Measurements from ENCODE around the gene DYNLL1.

Gene DYNLL1

GRCh38 chr12:120536064-120536791 lies 40.3 kb downstream of the DYNLL1 start:
- peak overlapping the region; percentile 88 to 100 (median 96) for H3K4me3 ChIP-seq
- peak overlapping the region in 4 of 11 experiments; percentile 8 to 95 (median 92); a peak in 4 of 22 replicates for H3K27ac ChIP-seq
- peaks cover 25 to 55% (median 51%) of the 10 kb centered on the region in 11 experiments for H3K36me3 ChIP-seq
- H3K4me1 ChIP-seq, result peaks cover 38 to 55% (median 44%) of the 10 kb centered on the region in 10 experiments
- TF ChIP-seq Cebpa-rat (IDR thresholded peaks at IDR 0.05), result no peak
- H3K9ac ChIP-seq, result peak overlapping the region; percentile 95 to 99 (median 96); a peak in 21 of 22 replicates
- H3K9me3 ChIP-seq (replicated peaks in 1 of 11), result no peaks in the 10 kb centered on the region
- H4K20me1 ChIP-seq, result peaks cover 61 to 69% (median 67%) of the 10 kb centered on the region in 11 experiments
- no peaks in the 10 kb centered on the region for H3K27me3 ChIP-seq
- H3K4me2 ChIP-seq, result peak overlapping the region; percentile 85 to 98 (median 92)

- Histone ChIP-seq H3K27me3 (no peaks in the 10 kb centered on the region), H3K4me2 (peak overlapping the region; percentile 85 to 98 (median 92)), H4K20me1 (peaks cover 77 to 85% (median 83%) of the 10 kb centered on the region in 11 experiments), H3K36me3 (peaks cover 41 to 71% (median 66%) of the 10 kb centered on the region in 11 experiments), H3K4me1 (peaks cover 38 to 60% (median 44%) of the 10 kb centered on the region in 10 experiments), H3K9ac (peak overlapping the region in 9 of 11 experiments; percentile 1 to 99 (median 48); a peak in 9 of 22 replicates), H3K9me3 (replicated peaks in 1 of 11) (no peaks in the 10 kb centered on the region), H3K27ac (no peak overlapping the region), H3K4me3 (peak overlapping the region in 4 of 10 experiments; percentile 17 to 100 (median 98); a peak in 3 of 20 replicates)
- TF ChIP-seq Cebpa-rat (IDR thresholded peaks at IDR 0.05), result no peak
These were observed 41.9 kb downstream of the DYNLL1 start for GRCh38 chr12:120537856-120538220.

- H3K36me3 ChIP-seq, result peaks cover 48 to 78% (median 70%) of the 10 kb centered on the region in 11 experiments
- H3K4me2 ChIP-seq, result peak overlapping the region; percentile 85 to 98 (median 92)
- H3K27ac ChIP-seq, result peak overlapping the region in 6 of 11 experiments; percentile 18 to 40 (median 32); a peak in 9 of 22 replicates
- H3K4me3 ChIP-seq, result peak overlapping the region in 4 of 10 experiments; percentile 17 to 98 (median 26); a peak in 5 of 20 replicates
- peaks cover 84 to 92% (median 89%) of the 10 kb centered on the region in 11 experiments for H4K20me1 ChIP-seq
- TF ChIP-seq Cebpa-rat (IDR thresholded peaks at IDR 0.05), result no peak
- H3K4me1 ChIP-seq, result peaks cover 38 to 64% (median 44%) of the 10 kb centered on the region in 10 experiments
- peak overlapping the region in 9 of 11 experiments; percentile 1 to 99 (median 50); a peak in 13 of 22 replicates for H3K9ac ChIP-seq
- H3K27me3 ChIP-seq, result no peaks in the 10 kb centered on the region
- no peaks in the 10 kb centered on the region for H3K9me3 ChIP-seq (replicated peaks in 1 of 11)
These were observed 42.6 kb downstream of the DYNLL1 start for GRCh38 chr12:120538281-120539156.

- Histone ChIP-seq H3K27me3 (no peaks in the 10 kb centered on the region), H3K36me3 (peaks cover 56 to 86% (median 77%) of the 10 kb centered on the region in 11 experiments), H3K4me3 (no peak overlapping the region), H3K4me2 (peak overlapping the region in 5 of 11 experiments; percentile 86 to 98 (median 93); a peak in 9 of 22 replicates), H3K4me1 (peaks cover 38 to 65% (median 46%) of the 10 kb centered on the region in 10 experiments), H4K20me1 (peaks cover 91 to 100% (median 97%) of the 10 kb centered on the region in 11 experiments), H3K27ac (no peak overlapping the region), H3K9ac (no peak overlapping the region; a peak in 1 of 22 replicates), H3K9me3 (replicated peaks in 1 of 11) (no peaks in the 10 kb centered on the region)
- TF ChIP-seq Cebpa-rat (IDR thresholded peaks at IDR 0.05), result no peak
These were observed 43.4 kb downstream of the DYNLL1 start for GRCh38 chr12:120539303-120539702.

- peaks cover 99 to 100% (median 100%) of the 10 kb centered on the region in 11 experiments for H4K20me1 ChIP-seq
- H3K4me3 ChIP-seq, result no peak overlapping the region
- peak overlapping the region in 3 of 11 experiments; percentile 11 to 98 (median 86); a peak in 1 of 22 replicates for H3K4me2 ChIP-seq
These were observed 44.5 kb downstream of the DYNLL1 start for GRCh38 chr12:120540445-120540844.

GRCh38 chr12:120542166-120542565 lies 46.3 kb downstream of the DYNLL1 start:
- Histone ChIP-seq H3K4me2 (0 out of 22 replicates have a peak overlapping the region, but pooled peaks of 1 of the 11 experiments have one; percentile 5), H3K4me1 (peaks cover 18 to 49% (median 28%) of the 10 kb centered on the region in 10 experiments), H3K27ac (no peak overlapping the region), H3K27me3 (no peaks in the 10 kb centered on the region), H3K36me3 (peaks cover 66 to 100% (median 93%) of the 10 kb centered on the region in 11 experiments), H4K20me1 (peaks cover 97 to 100% (median 100%) of the 10 kb centered on the region in 11 experiments), H3K9ac (peak overlapping the region in 2 of 11 experiments; percentile 31 to 46; a peak in 2 of 22 replicates), H3K9me3 (replicated peaks in 1 of 11) (no peaks in the 10 kb centered on the region), H3K4me3 (no peak overlapping the region)
- TF ChIP-seq Cebpa-rat (IDR thresholded peaks at IDR 0.05), result no peak

More at GRCh38 chr12:120540445-120540844, 44.5 kb downstream of the DYNLL1 start:
- no peaks in the 10 kb centered on the region for H3K9me3 ChIP-seq (replicated peaks in 1 of 11)
- H3K9ac ChIP-seq, result peak overlapping the region in 2 of 11 experiments; percentile 5 to 12; a peak in 2 of 22 replicates
- no peaks in the 10 kb centered on the region for H3K27me3 ChIP-seq
- no peak for TF ChIP-seq Cebpa-rat (IDR thresholded peaks at IDR 0.05)
- peak overlapping the region in 2 of 11 experiments; percentile 9 to 11; a peak in 1 of 22 replicates for H3K27ac ChIP-seq
- peaks cover 36 to 65% (median 45%) of the 10 kb centered on the region in 10 experiments for H3K4me1 ChIP-seq
- peaks cover 60 to 97% (median 86%) of the 10 kb centered on the region in 11 experiments for H3K36me3 ChIP-seq

GRCh38 chr12:120544691-120545090 lies 48.8 kb downstream of the DYNLL1 start:
- no peak overlapping the region for H3K9ac ChIP-seq
- TF ChIP-seq Cebpa-rat (IDR thresholded peaks at IDR 0.05), result no peak
- H3K4me2 ChIP-seq, result no peak overlapping the region
- peaks cover 81 to 100% (median 97%) of the 10 kb centered on the region in 11 experiments for H3K36me3 ChIP-seq
- H4K20me1 ChIP-seq, result peaks cover 97 to 100% (median 100%) of the 10 kb centered on the region in 11 experiments
- no peaks in the 10 kb centered on the region for H3K27me3 ChIP-seq
- peaks cover 0 to 30% (median 6%) of the 10 kb centered on the region in 10 experiments; a peak in 11 of 20 replicates for H3K4me1 ChIP-seq
- no peaks in the 10 kb centered on the region for H3K9me3 ChIP-seq (replicated peaks in 1 of 11)
- H3K27ac ChIP-seq, result no peak overlapping the region
- no peak overlapping the region for H3K4me3 ChIP-seq

GRCh38 chr12:120546050-120546386 lies 50.1 kb downstream of the DYNLL1 start:
- H3K9me3 ChIP-seq (replicated peaks in 1 of 11), result no peaks in the 10 kb centered on the region
- H3K9ac ChIP-seq, result no peak overlapping the region
- TF ChIP-seq Cebpa-rat (IDR thresholded peaks at IDR 0.05), result no peak
- peaks cover 97 to 100% (median 100%) of the 10 kb centered on the region in 11 experiments for H4K20me1 ChIP-seq
- H3K4me3 ChIP-seq, result no peak overlapping the region
- no peak overlapping the region for H3K27ac ChIP-seq
- no peaks in the 10 kb centered on the region for H3K27me3 ChIP-seq
- H3K4me2 ChIP-seq, result no peak overlapping the region
- H3K4me1 ChIP-seq, result peaks cover 0 to 34% (median 12%) of the 10 kb centered on the region in 10 experiments; a peak in 12 of 20 replicates
- peaks cover 88 to 100% (median 97%) of the 10 kb centered on the region in 11 experiments for H3K36me3 ChIP-seq

Data from BLaER1 treated with 17β-estradiol and CSF1 and Interleukin-3, amounts not matched to agents 10 nM and 100 nM (cell line).